GM12878 (cell line): ENCODE data around the gene PLG. TPM values are rescaled to one million over a fixed set of nuclear protein-coding genes. Genes with fewer than 3 reads are reported as not detected.

ENCODE experiments used
- ATAC-seq: fragments of 200-7000 bp; cut with Tn5 transposase; 3 replicates; pipeline ENCODE4 v1.9.1; 2020; ENCODE audit warnings: mild to moderate bottlenecking, moderate library complexity
- BruUV-seq: library from RNA; stranded (reverse); fragments of 400-500 nt; replicated peaks from 2 replicates; lab custom pipeline; 2021; lab: Mats Ljungman, UMichigan
- CTCF ChIA-PET: fragments of 300-600 bp; sonication (Branson Sonifier 250); formaldehyde crosslinking; extraction: SDS; loops from one replicate; lab custom pipeline; 2021; ENCODE audit warnings: inconsistent platforms; lab: Yijun Ruan, JAX
- POLR2A ChIA-PET: fragments of 350-600 bp; formaldehyde crosslinking; extraction: SDS; loops from one replicate; lab custom pipeline; 2021; ENCODE audit warnings: inconsistent platforms; lab: Charles Lee
- RAD21 ChIA-PET: fragments of 300-600 bp; sonication (Branson Sonifier 250); formaldehyde crosslinking; loops from one replicate; lab custom pipeline; 2023; ENCODE audit warnings: antibody characterized with exemption; ENCODE audit not compliant: unreplicated experiment; lab: Charles Lee
- SMC1A ChIA-PET: fragments of 300-600 bp; sonication (Branson Sonifier 250); formaldehyde crosslinking; loops from one replicate; lab custom pipeline; 2023; ENCODE audit not compliant: unreplicated experiment, uncharacterized antibody; lab: Charles Lee
- DNase-seq: peaks from one replicate; pipeline ENCODE4 v3.0.0-alpha.2; 2011; ENCODE audit warnings: low read depth, low spot score
- FAIRE-seq: peaks from 3 replicates; lab custom pipeline; 2011; peaks lifted over from hg19 to GRCh38; lab: Jason Lieb, UNC
- H2AFZ ChIP-seq: 2 replicates; pipeline ENCODE4 v1.6.0; 2011; ENCODE audit warnings: low read depth, low read length, control low read depth; ENCODE audit not compliant: control insufficient read depth
- H3K27ac ChIP-seq: 2 replicates; pipeline ENCODE4 v1.5.1; 2011; ENCODE audit warnings: control low read depth; ENCODE audit not compliant: control insufficient read depth, insufficient read depth
- H3K27me3 ChIP-seq, 2 experiments: replicated peaks in 1 of 2; 2 replicates each; pipeline versions ENCODE4 v1.6.0 to v1.6.1; 2011; ENCODE audit warnings: low read length in 1 of 2; ENCODE audit not compliant: control insufficient read depth in 2 of 2, insufficient read depth in 2 of 2
- H3K36me3 ChIP-seq, 2 experiments: 2 replicates each; pipeline ENCODE4 v1.5.1; 2011; ENCODE audit warnings: low read length in 1 of 2; ENCODE audit not compliant: control insufficient read depth in 2 of 2, insufficient read depth in 2 of 2
- H3K4me1 ChIP-seq: 2 replicates; pipeline ENCODE4 v1.6.1; 2011; ENCODE audit warnings: mild to moderate bottlenecking, low read length, moderate library complexity, mixed read lengths; ENCODE audit not compliant: control insufficient read depth, insufficient read depth
- H3K4me2 ChIP-seq: 2 replicates; pipeline ENCODE4 v1.6.0; 2011; ENCODE audit warnings: control low read depth; ENCODE audit not compliant: control insufficient read depth, insufficient read depth
- H3K4me3 ChIP-seq: fragments of 200-600 bp; sonication (generic); 2 replicates; pipeline ENCODE4 v1.5.1; 2016
- H3K79me2 ChIP-seq: 2 replicates; pipeline ENCODE4 v1.6.0; 2011; ENCODE audit warnings: low read length; ENCODE audit not compliant: control insufficient read depth, insufficient read depth
- H3K9ac ChIP-seq: 2 replicates; pipeline ENCODE4 v1.8.0; 2011; ENCODE audit warnings: low read length, control low read depth, mixed read lengths; ENCODE audit not compliant: control insufficient read depth, insufficient read depth
- H3K9me3 ChIP-seq: replicated peaks from 3 replicates; pipeline ENCODE4 v1.5.1; 2011; ENCODE audit warnings: mild to moderate bottlenecking, low read length; ENCODE audit not compliant: control insufficient read depth, insufficient read depth
- H4K20me1 ChIP-seq: 2 replicates; pipeline ENCODE4 v1.6.0; 2011; ENCODE audit not compliant: control insufficient read depth, insufficient read depth
- CEBPB ChIP-seq, 2 experiments: fragments of 150-350 bp in 1 of 2; IDR thresholded peaks; 2 replicates each; pipeline ENCODE4 v1.6.1; 2012 to 2014; ENCODE audit warnings: low read depth in 2 of 2, low read length in 2 of 2, borderline replicate concordance in 1 of 2, inconsistent platforms in 1 of 2
- CTCF ChIP-seq, 3 experiments: IDR thresholded peaks in 2 of 3; conservative IDR thresholded peaks in 1 of 3; 2 replicates each; pipeline ENCODE4 v1.5.1; 2011; ENCODE audit warnings: low read depth in 3 of 3, low read length in 3 of 3, mild to moderate bottlenecking in 3 of 3, control low read depth in 2 of 3, moderate library complexity in 2 of 3, inconsistent platforms in 1 of 3, mixed read lengths in 1 of 3; ENCODE audit not compliant: control insufficient read depth in 2 of 3, insufficient read depth in 1 of 3; ENCODE audit errors: extremely low read depth in 1 of 3
- NR2C1 ChIP-seq: fragments of 450-650 bp; IDR thresholded peaks from 2 replicates; pipeline ENCODE4 v1.6.1; 2017; ENCODE audit warnings: antibody characterized with exemption, mild to moderate bottlenecking, moderate library complexity
- NRF1 ChIP-seq: conservative IDR thresholded peaks from 2 replicates; pipeline ENCODE4 v1.6.1; 2011; ENCODE audit warnings: mild to moderate bottlenecking, low read depth, low read length, improper control_type of control experiment
- POLR2AphosphoS5 ChIP-seq: IDR thresholded peaks from 2 replicates; pipeline ENCODE4 v1.6.1; 2011; ENCODE audit warnings: mild to moderate bottlenecking, low read length, inconsistent platforms
- PRDM15 ChIP-seq: fragments of 450-650 bp; formaldehyde crosslinking; IDR thresholded peaks from 2 replicates; pipeline ENCODE4 v1.4.0; 2020; ENCODE audit warnings: mild to moderate bottlenecking, moderate library complexity
- ZBTB11 ChIP-seq: fragments of 450-650 bp; formaldehyde crosslinking; IDR thresholded peaks from 2 replicates; pipeline ENCODE4 v1.5.0; 2022; ENCODE audit warnings: mild to moderate bottlenecking, missing genetic modification characterization
- ZNF217 ChIP-seq: fragments of 450-650 bp; IDR thresholded peaks from 2 replicates; pipeline ENCODE4 v1.6.1; 2017; ENCODE audit warnings: antibody characterized with exemption, mild to moderate bottlenecking
- WGBS: methylation state at CpG from one replicate; pipeline ENCODE4 v1.1.6; 2016; ENCODE audit warnings: low lambda C conversion rate; ENCODE audit not compliant: insufficient replicate concordance, insufficient coverage; ENCODE audit errors: missing lambda C conversion rate; 5-methylcytosine and 5-hydroxymethylcytosine counted together
- in situ Hi-C: fragments of 300-500 bp; cut with MboI; formaldehyde crosslinking; loops from 9 replicates; pipeline ENCODE4 v1.14.3; 2018; ENCODE audit warnings: mixed read lengths
- intact Hi-C: fragments of 100-400 bp; cut with micrococcal nuclease; formaldehyde crosslinking; loops from one replicate; pipeline ENCODE4 v1.14.2; 2022; ENCODE audit not compliant: unreplicated experiment
- polyA plus RNA-seq, 11 experiments: library from polyadenylated mRNA; depleted of rRNA in 4 of 11; unstranded in 6 of 11; stranded (reverse) in 5 of 11; fragments of >200 nt; fragmentation: Nextera tagmentation in 4 of 11; fragmentation: Illumina TruSeq in 1 of 11; extraction: Ambion mirVana in 4 of 11; extraction: Trizol in 1 of 11; gene quantifications; 1 replicate in 1 of 11; 2 replicates in 10 of 11; pipeline versions ENCODE4 v1.2.1 to v1.2.3, GENCODE V29; 2011 to 2016; ENCODE audit warnings: inconsistent platforms in 2 of 11, missing spikeins in 2 of 11, low read depth in 1 of 11
- total RNA-seq, 4 experiments: library from RNA; depleted of rRNA in 3 of 4; stranded (reverse); fragments of >200 nt in 3 of 4; fragmentation: Illumina TruSeq in 1 of 4; extraction: Trizol in 1 of 4; gene quantifications; 2 replicates each; pipeline versions ENCODE4 v1.2.1 to v1.2.3, GENCODE V29; 2013 to 2021

Gene PLG
- total and polyA plus RNA-seq, 10 of the 15 experiments (the other 5 are each of a cell fraction or from before 2014, with no cell fraction given): 0.06 to 3.0 (median 0.97) TPM; not detected in 1

- TF ChIP-seq ZBTB11: no peak
- no peak for TF ChIP-seq CEBPB (IDR thresholded peaks at IDR 0.05; ENCODE audit: borderline replicate concordance in 1 of 2, low read depth in 2 of 2, low read length in 2 of 2)
- no peak for TF ChIP-seq NRF1
- no peak for TF ChIP-seq NR2C1
- no peak for TF ChIP-seq POLR2AphosphoS5
Observed at GRCh38 chr6:160691617-160692016, 10.4 kb upstream of the PLG start (continued).

- BruUV-seq: no TSS peak
- ATAC-seq: no peak
- no peaks in the 10 kb centered on the region for H3K79me2 ChIP-seq
- no peaks in the 10 kb centered on the region for H4K20me1 ChIP-seq
- in situ Hi-C loops: no loop called here
- H3K4me2 ChIP-seq: no peak overlapping the region
- WGBS: 70% methylated on average over 5 of the region's 5 CpGs
- H3K9me3 ChIP-seq: no peaks in the 10 kb centered on the region
- RAD21 ChIA-PET: interaction anchor here (0.7 kb wide), 1 partner anchor 42 kb away, joined by 3 read pairs; no protein-coding TSS in a partner anchor
- no peak overlapping the region for H3K4me3 ChIP-seq
- CTCF ChIA-PET: no interaction called here
- H3K27ac ChIP-seq: no peak overlapping the region
- DNase-seq: no peak
- TF ChIP-seq CTCF (IDR thresholded peaks at IDR 0.05 in 2 of 3, conservative IDR thresholded peaks at IDR 0.05 in 1 of 3; ENCODE audit: control insufficient read depth in 2 of 3, extremely low read depth in 1 of 3, insufficient read depth in 1 of 3, low read depth in 3 of 3, low read length in 3 of 3) (peak in 2 of 3 experiments; percentile 23 to 34; a peak in 2 of 6 replicates), ZNF217 (no peak), PRDM15 (no peak)
- TF ChIP-seq, all 136 proteins: peak for 1
- Histone ChIP-seq H3K36me3 (no peaks in the 10 kb centered on the region), H3K27me3 (no peaks in the 10 kb centered on the region; a peak in 1 of 4 replicates), H3K4me1 (no peaks in the 10 kb centered on the region), H2AFZ (no peak overlapping the region), H3K9ac (no peak overlapping the region)
- intact Hi-C loops: no loop called here
- POLR2A ChIA-PET: no interaction called here
- SMC1A ChIA-PET: interaction anchor here (0.7 kb wide), 1 partner anchor 1057 kb away, joined by 3 read pairs; no protein-coding TSS in a partner anchor
- FAIRE-seq: no peak
Observed at GRCh38 chr6:160692369-160692959, 9.6 kb upstream of the PLG start.
